Measurements from ENCODE around the gene BCL2.

Gene BCL2

GRCh38 chr18:63140997-63141777 is 178.4 kb downstream of the BCL2 start:
- DNase-seq (ENCODE audit: low read depth in 2 of 2), result no peak

GRCh38 chr18:63140038-63140450 is 179.5 kb downstream of the BCL2 start:
- no peak for DNase-seq (ENCODE audit: low read depth in 2 of 2)

DNA sequence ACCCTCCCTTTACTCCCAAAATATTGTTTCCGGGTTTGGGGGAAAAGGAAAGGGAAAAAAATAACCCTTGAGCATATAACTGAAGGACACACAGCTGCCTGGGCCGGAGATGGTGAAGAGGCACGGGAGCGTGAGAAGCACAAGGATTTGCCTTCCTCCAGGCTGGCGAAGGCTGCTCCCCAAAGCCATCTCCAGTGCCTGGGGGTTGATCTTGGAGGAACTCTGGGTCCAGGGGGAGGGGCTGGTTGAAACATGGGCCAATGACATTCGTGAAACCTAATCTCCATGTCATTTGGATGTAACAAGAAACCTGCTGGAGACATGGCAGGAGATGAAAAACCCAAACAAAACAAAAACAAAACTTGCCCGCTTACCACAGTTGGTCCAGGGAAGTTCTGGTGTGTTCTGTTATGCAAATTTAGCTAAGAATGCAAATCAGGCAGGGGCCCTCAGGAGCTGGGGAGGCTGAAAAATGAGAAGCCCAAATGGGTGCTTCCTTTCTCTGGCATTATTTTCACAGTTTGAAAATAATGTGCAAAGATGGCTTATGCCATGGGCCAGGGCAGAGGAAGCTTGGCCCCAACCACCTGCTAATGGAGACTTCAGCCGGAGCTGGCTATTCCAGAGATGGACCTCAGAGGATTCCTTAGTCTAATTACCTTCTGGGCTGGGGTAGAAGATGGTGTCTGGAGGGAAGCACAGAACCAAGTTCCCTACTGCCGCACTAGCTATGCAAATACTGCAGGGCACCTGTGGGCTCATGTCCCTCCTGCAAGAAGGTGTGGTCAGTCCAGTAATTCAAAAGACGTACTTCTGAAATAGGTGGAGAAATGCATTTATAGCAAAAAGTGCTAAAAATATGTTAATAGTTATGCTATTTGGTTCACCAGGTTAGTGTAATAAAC is 180.9 kb downstream of the BCL2 start:
- no peak for DNase-seq (ENCODE audit: low read depth in 2 of 2)

- DNase-seq (ENCODE audit: low read depth in 2 of 2), result no peak
These were observed 181.6 kb downstream of the BCL2 start for GRCh38 chr18:63137999-63138435.

DNA sequence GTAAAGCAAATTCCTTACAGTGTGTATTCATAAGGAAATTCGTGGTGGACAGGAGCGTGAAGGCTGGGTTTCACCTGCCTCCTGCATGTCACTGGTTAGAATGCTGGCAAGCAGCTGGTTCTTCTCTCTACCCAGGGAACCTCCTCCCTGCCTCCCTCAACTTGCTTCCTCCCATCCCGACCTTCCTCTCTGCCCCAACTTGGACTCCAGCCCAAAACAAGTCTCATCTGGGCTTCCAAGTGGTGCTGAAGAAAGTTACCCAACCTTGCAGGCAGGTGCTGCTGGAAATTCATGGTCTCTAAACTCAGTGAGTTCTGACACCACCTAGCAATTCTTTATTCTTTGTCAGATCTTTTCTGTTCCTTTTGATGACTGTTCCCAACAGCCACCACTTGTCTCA is 184.5 kb downstream of the BCL2 start:
- no peak for DNase-seq (ENCODE audit: low read depth in 2 of 2)

DNA sequence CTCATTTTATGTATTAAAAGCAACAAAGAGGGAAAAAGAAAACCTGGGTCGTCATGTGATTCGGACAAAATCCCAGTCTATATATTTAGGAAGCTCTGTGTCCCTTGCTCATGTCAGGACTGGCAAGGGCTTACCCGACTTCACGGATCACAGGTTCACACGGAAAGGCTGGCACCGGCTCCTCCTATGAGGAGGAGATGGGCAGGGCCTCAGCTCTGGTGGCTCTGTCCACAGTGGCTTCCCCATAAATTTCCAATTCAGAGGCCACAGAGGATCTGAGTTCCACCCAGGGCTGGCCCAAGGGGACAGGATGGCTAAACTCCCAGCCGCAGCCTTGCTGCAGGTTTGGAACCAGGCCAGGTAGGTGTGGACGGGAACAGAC is 186.8 kb downstream of the BCL2 start:
- no peak for DNase-seq (ENCODE audit: low read depth in 2 of 2)

- DNase-seq (ENCODE audit: low read depth in 2 of 2), result no peak
These were observed 187.4 kb downstream of the BCL2 start for GRCh38 chr18:63131959-63132818.

- no peak for DNase-seq (ENCODE audit: low read depth in 2 of 2)
These were observed 188.2 kb downstream of the BCL2 start for GRCh38 chr18:63131106-63131958.

DNA sequence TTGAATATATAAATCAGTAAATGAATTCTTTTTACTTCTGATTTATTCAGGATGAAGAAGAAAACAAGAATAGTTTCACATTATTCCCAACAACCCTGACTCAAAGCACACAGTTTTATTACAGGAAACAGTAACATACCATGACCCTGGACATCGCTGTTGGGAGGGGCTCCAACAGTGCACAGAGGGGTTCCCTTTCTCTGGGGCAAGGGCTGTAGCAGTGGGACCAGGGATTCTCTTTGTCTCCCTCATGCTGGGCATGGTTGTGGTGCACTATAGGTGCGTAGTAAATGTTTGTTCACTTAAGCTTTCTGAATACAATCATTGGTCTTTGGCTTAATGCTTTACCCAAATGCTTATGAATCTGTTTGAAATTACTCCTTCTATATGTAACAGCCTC is 189.4 kb downstream of the BCL2 start:
- no peak for DNase-seq (ENCODE audit: low read depth in 2 of 2)

- no peak for DNase-seq (ENCODE audit: low read depth in 2 of 2)
These were observed 191.2 kb downstream of the BCL2 start for GRCh38 chr18:63128237-63128974.

GRCh38 chr18:63126134-63127069 is 193.2 kb downstream of the BCL2 start:
- no peak for DNase-seq (ENCODE audit: low read depth in 2 of 2)

DNA sequence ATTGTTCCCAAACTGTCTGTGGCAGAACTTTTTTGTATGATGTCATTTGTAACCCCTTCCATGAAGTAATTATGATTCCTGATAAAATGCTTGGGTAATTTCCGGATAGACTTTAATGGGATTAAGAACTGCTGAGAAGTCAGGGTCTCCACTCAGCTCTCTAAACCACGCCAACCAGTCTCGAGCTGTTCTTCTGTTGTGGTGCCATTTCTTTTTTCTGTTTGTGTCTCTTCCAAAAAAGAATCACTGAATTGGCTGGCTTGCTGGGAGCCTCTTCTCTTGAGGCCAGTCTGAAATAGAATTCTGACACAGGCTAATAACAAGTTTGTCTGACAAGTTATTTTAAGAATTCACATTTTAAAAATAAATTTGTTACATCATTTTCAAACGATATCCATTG is 198.9 kb downstream of the BCL2 start:
- DNase-seq (ENCODE audit: low read depth in 2 of 2), result no peak

- DNase-seq (ENCODE audit: low read depth in 2 of 2), result no peak
These were observed 199.9 kb downstream of the BCL2 start for GRCh38 chr18:63119647-63120046.

DNA sequence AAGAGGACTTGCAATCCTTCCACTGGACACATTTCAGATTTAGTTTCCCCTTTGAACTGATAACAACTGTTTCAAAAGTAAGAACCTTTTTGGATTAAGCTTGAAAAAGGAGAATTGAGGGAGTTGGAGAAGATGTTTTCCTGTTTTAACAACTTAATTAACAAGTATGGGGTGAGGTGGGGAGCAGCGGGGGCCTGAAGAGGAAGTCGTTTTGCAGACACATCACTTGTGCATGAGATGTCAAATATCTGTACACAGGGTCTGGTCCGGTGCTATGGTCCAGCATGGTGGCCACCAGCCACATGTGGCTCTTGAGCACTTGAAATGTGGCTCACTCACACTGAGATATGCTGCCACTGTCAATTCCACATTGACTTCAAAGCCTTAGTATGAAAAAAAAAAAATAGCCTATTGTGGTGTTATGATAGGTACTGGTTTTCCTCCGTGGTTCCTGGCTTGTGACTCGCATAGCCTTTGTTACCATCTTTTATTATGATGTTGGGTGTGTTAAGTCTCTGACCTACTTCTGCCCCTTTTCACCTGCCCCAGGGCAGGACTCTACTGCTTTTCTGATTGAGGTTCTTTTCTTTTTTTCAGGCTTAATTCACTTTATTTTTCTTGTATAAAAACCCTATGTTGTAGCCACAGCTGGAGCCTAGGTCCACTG is 205.5 kb downstream of the BCL2 start:
- DNase-seq (ENCODE audit: low read depth in 2 of 2), result no peak

- DNase-seq (ENCODE audit: low read depth in 2 of 2), result no peak
These were observed 206.9 kb downstream of the BCL2 start for GRCh38 chr18:63112706-63113105.

DNA sequence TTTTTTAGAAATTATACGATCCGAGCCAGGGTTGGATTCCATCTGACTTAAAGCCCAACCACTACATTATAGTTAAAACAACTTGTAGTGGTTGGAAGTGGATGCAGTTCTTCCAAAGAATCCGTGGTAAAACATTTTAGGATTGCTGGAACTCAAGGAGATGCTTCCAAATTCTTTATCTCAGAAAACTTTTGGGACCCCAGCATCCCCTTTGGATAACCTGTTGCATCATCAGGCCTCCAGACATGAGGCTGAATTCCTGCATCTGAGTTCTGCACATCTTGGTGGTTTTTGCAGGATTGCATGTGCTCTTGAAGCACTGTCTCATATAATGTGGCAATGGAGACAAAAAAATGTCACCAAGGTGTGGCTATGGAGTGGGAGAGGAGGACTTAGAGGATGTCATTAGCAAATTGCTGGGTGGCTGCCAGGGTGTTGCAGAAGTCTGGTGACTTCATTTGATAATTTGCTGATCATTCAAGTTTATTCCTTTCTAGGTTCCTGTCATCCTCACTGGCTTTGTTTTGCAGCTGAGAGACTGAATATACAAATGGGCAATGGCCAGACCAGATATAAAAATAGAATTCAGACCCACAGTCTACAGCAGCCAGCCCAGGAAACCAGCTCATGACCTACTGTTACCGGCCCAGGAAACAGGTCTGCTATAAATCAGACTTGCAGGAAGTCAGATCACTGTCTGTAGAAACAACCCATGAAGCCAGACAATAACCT is 207.7 kb downstream of the BCL2 start:
- peak; percentile 8 to 12 for DNase-seq (ENCODE audit: low read depth in 2 of 2)

DNA sequence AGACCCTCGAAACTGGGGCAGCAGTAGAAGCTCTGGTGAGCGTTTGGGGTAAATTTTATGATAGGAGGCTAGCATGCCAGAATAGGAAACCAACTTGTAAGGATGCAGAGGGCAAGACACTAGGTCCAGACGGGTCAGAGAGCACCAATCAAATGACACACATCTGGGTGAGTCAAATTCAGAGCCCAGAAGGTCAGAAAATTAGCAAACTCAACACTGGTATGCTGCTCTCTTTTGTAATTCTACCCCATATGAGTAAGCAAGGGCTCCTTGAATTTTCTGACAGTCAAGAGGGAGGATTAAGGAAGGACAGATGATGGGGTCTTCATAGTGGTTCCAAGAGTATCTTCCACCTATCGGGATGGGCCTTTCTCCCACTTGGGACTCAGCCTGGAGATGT is 209.8 kb downstream of the BCL2 start:
- no peak for DNase-seq (ENCODE audit: low read depth in 2 of 2)

GRCh38 chr18:63109022-63109421 is 210.5 kb downstream of the BCL2 start:
- no peak for DNase-seq (ENCODE audit: low read depth in 2 of 2)
